Retinal pigment epithelial cell (primary cell): Measurements from ENCODE around the gene LRP1.

Source experiments
- DNase-seq: peaks from one replicate; pipeline ENCODE4 v3.0.0-alpha.2; 2010; ENCODE audit warnings: low read depth
- H3K4me3 ChIP-seq: 2 replicates; pipeline ENCODE4 v1.5.1; 2011; ENCODE audit warnings: mild to moderate bottlenecking, low read length, control low read depth, moderate library complexity
- CTCF ChIP-seq: conservative IDR thresholded peaks from 2 replicates; pipeline ENCODE4 v1.5.1; 2011; ENCODE audit warnings: low read depth, low read length, control low read depth, inconsistent platforms

Gene LRP1

GRCh38 chr12:57173089-57173488, 44.8 kb downstream of the LRP1 start:
- H3K4me3 ChIP-seq: no peak overlapping the region
- DNase-seq: no peak
- TF ChIP-seq CTCF: peak; percentile 68

- no peak for TF ChIP-seq CTCF
- H3K4me3 ChIP-seq: no peak overlapping the region
- DNase-seq: no peak
Measured at GRCh38 chr12:57173683-57174082, 45.4 kb downstream of the LRP1 start.

GRCh38 chr12:57175428-57176138, 47.3 kb downstream of the LRP1 start:
- DNase-seq: no peak
- H3K4me3 ChIP-seq: no peak overlapping the region
- TF ChIP-seq CTCF: peak; percentile 86

- H3K4me3 ChIP-seq: no peak overlapping the region
- no peak for DNase-seq
- TF ChIP-seq CTCF: no peak
Measured at GRCh38 chr12:57176139-57176477, 47.8 kb downstream of the LRP1 start.

DNA sequence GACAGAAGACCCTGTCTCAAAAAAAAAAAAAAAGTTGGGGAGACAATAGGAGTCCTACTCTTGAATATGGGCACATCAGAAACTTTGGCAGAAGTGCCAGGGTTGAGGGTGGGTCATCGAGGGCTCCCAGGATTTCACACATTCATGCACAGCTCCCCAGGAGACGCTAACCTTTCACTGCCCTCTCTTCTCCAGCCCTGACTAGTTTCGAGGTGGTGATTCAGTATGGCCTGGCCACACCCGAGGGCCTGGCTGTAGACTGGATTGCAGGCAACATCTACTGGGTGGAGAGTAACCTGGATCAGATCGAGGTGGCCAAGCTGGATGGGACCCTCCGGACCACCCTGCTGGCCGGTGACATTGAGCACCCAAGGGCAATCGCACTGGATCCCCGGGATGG, 48.6 kb downstream of the LRP1 start:
- H3K4me3 ChIP-seq: no peak overlapping the region
- no peak for DNase-seq
- TF ChIP-seq CTCF: no peak

DNA sequence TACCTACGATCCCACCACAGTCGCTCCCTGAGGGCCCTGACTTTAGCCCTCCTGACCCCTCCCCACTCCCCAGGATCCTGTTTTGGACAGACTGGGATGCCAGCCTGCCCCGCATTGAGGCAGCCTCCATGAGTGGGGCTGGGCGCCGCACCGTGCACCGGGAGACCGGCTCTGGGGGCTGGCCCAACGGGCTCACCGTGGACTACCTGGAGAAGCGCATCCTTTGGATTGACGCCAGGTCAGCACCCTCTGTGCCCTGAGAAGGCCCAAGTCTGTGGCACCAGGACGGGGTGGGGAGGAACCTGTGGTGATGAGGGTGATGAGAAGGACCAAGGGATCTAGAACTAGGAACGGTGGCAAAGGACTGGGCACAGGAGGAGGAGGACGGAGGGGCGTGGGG, 49.1 kb downstream of the LRP1 start:
- no peak overlapping the region for H3K4me3 ChIP-seq
- TF ChIP-seq CTCF: no peak
- no peak for DNase-seq

GRCh38 chr12:57178213-57178612, 49.9 kb downstream of the LRP1 start:
- no peak for TF ChIP-seq CTCF

More at GRCh38 chr12:57178213-57178612, 49.9 kb downstream of the LRP1 start:
- no peak for DNase-seq
- no peak overlapping the region for H3K4me3 ChIP-seq
